Activated CD8-positive, alpha-beta memory T cell treated with anti-CD3 and anti-CD28 coated beads, Interleukin-2, amount 50 U/mL, for 24 hours (primary cell): Measurements from ENCODE around the gene KRT84.
"Not testable (repeated sequence)": the region's sequence is repeated elsewhere in the genome, so short reads cannot be mapped to it uniquely, and the experiment has no call there.

ENCODE experiments used
- DNase-seq: peaks from one replicate; pipeline ENCODE4 v3.0.0-alpha.2; 2020; ENCODE audit errors: extremely low read depth

The KRT84 gene

DNA sequence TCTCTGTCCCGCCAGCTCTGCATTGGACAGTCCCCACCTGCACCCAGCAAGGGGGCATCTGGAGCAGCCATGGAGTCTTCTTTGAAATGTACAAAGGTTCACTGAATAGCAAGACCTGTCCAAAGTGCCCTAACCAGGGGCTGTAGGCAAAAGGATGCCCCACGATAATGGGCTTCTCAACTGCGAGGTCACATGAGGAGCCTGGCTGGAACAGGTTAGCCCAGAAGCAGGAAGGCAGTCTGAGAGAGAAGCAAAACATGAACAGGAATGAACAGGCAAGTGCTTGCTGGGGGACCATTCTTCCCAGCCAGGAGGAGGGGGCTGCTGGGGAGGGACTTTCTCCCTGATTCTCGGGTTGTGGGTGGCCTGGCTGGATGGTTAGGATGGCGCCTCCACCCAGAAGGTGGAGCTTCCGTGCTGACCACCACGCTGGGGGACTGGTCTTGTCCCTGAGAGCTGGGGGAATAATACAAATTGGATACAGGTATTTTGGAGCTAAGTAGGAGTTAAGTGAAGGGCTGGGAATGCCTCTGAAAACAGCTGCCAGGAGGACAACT is 25.3 kb downstream of the KRT84 start:
- no peak for DNase-seq

DNA sequence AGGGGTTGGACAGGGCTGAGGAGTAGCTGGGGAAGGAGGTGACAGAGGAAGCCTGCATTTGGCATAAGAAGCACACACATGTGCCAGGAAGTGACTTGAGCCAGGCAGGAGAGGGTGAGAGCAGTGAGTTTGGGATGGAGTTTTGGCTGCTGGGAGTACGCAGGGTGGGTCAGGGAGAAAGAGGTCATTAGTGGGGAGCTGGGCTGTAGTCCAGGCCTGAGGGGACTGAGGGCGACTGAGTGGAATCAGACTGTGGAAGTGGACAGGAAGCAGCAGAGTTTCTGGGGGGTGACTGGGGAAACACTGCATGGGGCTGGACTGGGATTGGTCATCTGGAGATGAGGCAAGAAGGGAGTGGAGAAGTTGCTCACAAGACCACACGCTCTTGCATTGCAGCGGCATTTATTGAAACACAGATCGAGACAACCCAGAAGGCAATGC is 25.8 kb downstream of the KRT84 start:
- no peak for DNase-seq

DNA sequence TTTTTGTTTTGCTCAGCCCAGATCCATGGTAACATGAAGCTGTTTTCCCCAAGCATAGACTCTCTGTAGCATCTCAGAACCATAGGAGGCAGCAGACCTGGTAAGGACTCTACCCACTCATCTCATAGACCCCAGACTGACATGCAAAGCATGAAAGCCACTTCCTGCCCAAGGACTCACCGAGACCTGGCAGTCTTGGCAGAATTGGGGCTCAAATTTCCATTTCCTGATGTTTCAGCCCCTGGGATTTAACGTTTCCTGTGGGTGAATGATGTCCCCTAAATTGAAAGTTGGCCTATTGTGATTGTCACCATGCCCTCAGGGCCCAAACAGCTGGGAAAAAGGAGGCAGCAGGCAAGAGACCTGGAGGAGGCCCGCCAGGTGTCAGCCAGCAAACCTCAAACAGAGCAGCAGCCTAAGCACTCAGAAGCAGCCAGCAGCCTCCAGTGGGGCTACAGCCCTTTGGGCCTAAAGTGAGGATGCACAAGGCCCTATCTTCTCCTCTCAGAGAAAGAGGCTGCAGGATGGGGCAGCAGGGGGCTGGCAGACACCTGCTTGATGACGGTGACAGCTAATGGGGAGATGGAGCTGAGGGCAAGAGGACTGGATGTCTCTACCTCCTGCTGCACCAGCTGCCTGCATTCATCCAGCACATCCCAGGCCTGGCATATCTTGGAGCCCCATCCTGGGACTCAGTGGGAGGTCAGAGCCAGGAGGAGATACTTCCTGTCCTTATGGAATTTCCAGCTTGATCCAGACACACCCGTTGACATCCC is 26.7 kb downstream of the KRT84 start:
- DNase-seq, result no peak

DNA sequence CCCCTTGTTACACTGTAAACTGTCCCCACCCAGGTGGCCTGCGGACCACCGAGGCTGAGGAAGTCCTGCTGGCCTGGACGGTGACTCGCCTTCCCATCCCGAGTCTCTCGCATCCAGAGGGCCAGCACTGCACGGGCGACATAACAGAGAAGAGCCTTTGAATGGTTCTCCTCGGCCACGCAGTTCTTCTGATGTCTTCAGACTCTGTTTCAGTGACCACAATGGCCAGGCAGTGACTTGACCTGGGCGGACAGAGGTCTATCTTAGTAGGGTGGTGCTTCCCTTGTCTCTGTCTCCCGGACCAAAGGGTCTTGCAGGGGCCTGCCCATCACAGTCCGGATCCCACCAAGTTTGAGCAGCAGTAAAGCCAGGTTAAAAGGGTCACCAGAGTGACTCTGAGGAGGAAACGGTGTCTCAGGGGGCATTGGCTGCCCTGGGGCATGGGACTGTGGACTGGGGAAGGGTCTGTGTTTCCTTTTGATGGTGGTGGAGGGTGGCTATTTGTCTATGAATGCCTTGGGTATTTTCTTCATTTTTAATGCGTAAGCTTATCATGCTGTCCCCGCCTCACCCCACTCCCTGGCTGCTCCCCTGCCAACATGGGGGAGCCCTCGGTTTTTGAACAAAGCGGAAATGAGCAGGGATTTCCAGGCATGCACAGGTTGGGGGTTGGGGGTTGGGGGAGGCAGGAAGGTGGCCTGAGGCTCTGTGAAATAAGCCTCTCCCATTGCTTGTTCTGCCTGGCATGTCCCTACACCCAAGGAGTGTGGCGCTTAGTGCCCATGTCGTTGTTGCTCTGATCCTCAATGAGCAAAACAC is 28.5 kb downstream of the KRT84 start:
- no peak for DNase-seq

DNA sequence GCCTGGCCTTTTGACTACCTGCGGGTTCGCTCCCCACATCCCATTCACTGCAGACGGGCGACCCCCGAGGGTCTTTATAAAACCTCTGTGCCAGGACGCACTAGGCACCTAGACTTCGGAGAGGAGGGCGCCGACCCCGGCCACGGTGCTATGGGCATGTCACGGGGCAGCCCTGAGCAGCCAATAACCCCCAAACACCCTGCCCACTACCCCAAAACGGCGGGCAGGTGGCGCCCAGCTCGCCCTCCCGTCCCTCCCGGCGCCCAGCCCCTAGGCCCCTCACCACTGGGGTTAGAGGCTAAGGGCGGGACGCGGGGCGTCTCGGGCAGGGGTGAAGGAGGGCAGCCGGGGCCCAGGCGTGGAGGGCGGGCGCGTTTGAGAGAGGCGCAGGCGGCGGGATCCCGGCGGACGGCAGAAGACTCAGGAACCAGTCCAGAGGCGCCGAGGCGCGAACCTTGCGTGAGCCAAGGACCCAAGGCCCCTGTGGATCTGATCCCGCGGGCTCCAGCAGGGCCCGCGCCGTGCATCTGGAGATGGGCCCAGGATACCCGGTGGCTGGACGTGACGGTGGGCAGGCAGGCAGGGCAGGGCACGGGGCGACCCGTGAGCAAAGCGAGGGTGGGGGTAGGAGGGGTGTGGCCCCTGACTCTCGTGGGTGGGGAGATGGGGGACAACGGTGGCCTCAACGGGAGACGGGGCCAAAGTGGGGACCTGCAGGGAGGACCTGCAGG is 29.3 kb downstream of the KRT84 start:
- no peak for DNase-seq

DNA sequence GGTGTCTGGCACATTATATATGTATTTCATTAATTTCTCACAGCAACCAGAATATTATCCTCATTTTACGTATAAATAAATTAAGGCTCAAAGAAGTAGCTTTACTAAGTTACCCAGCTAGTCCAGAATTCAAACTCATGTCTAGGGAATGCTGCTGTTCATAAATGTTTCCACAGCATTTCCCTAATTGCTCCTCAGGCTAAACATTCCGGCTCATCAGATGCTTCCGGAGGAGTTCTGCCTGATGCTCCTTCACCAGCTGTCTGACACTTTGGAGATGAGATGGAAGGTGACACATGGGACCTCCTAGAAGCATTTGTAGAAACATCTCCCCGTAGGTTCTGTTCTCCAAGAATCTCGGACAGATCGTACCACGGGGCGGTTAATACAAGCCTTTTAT is 30.3 kb downstream of the KRT84 start:
- DNase-seq, result no peak

DNA sequence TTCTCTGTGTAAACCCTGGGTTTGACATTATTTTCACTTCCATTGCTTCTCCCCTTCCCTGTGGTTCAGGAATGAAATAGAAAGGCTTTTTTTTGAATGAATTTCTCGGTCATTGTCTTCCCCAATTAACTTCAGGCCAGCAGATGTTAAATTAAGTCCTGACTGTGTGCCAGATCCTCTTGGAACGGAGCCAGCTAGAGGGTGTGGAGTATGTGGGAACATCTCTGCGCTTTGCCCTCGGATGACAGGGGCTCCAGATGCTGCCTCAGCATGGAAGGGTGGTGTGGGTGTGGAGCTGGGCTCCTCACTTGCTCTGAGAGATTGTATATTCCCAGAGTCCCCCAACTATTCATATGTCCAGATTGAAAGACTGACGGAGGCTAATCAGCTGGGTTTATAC is 31.3 kb downstream of the KRT84 start:
- no peak for DNase-seq

DNA sequence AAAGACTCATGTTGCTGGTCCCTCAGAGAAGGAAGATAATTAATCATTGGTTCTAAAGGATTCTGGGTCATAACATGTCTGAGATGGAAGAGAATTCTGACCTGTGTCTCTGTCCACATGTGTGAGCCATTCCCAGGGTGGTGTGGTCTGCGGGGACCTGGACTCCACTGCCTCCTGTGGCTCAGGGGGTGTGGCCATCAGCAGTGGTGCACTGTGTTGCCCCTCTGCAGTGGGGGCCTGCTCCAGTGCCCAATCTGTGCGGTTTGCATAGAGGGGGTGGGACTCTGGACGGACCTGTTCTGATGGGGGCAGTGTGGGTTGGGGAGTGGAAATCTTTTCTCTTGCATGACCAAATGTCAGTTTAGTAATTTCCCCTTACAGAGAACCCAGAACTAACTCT is 31.7 kb downstream of the KRT84 start:
- no peak for DNase-seq

DNA sequence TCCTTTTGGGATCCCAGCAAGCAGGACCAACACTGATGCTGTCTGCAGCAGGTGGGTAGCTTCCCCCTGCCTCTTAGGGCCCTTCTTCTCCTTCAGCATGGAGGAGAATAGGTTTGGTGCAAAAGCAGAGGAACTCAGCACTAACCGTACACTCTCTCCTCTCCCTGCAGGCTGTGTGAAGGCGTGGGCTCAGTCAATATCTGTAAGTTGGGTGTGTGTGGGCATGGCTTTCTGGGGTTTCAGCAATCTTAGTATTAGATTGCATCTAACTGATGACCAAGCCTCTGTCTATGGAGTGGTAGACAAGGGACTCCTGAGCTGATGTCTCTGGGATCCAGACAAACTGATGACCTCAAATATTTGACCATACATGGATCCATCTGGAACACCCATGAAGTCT is 32.5 kb downstream of the KRT84 start:
- no peak for DNase-seq

DNA sequence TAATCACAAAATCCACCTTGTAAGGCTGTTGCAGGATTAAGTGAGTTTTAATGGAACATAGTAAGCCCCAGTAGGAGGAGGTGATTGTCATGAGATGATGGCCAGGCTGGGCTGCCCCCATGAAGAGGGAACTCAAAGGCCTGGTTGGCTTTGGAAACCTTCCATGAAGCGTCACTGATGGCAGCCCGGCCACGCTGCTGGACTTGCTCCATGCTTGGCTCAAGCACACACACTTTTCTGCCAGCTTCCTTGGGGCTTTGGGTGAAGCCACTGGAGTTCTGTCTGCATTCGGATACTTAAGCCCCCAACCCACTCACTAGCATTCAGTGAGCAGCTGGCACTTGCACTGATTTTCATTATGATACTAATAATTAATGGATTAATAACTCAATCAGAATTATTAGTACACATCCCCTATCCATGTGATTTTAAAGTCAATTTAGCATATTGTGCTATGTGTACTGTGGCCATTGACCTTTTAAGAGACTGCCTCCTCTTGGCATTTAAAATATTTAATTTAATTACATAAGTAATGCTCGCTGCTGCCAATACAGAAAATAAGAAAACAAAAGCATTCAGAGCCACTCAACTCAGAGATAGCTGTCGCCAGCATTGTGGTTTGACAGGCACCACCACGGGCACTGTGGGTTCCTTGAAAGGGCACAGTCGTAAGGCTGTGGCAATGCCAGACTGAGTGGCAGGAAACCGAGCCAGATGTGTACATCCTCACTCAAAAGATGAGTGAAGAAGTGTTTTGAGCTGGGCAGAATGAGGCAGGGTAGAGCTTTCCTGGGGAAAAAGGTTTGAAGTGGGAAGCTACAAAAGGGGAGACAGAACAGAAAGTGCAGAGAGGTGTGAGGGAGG is 34.0 kb downstream of the KRT84 start:
- peak; percentile 21 for DNase-seq

DNA sequence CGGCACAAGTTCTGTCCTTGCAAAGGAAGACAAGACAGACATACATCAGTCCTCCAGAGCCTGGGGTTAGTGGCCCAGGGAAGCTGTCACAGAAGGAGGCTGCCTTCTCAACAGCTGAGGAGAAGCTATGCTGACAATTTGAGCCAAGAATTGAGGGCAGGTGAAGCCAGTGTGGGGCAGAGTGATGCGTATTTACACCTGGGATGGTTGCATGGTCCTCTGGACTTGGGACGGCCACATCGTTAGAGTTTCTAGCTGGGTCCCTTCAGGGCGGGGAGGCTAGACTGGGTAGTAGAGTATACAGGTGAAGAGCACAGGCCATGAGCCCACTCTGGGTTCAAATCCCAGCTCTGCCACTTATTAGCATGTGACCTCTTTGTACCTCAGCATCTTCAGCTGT is 34.7 kb downstream of the KRT84 start:
- DNase-seq, result no peak

DNA sequence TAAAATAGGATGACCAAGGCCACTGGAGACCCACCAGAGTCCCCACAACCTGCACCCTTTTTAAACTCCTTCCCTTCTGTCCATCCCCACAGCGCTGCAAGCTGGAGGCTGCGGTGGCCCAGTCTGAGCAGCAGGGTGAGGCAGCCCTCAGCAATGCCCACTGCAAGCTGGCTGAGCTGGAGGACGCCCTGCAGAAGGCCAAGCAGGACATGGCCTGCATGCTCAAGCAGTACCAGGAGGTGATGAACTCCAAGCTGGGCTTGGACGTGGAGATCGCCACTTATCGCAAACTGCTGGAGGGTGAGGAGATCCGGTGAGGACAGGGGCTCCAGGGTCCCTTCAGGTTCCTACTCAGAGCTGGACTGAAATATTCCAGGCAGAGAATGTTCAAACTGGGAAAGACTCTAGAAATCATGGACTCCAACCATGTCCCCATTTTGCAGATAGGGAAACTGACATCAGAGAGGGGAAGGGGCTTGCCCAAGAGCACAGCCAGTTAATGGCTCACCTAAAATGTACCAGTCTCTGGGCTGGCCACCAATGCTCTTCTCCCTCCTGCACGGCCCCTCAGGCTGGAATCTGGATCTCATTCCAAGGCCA is 35.3 kb downstream of the KRT84 start:
- DNase-seq, result no peak

DNA sequence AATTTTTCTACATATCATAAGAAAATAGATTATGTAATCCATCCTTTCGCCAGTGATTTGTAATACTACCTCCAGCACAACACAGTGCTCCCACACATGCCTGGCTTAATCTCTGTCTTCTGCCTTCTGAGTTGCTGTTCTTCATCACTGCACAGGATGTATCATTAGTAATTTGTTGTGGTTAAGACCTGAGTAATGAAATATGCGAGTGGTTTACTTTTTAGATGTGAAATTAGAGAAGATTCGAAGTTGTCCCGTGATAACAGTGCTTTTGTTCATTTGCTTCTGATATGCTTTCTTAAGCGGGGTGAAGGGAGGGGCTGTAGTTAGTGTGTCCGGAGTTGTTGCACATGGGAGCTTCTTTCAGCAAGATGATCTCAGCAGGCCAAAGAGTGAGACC is 36.3 kb downstream of the KRT84 start:
- DNase-seq, result no peak

DNA sequence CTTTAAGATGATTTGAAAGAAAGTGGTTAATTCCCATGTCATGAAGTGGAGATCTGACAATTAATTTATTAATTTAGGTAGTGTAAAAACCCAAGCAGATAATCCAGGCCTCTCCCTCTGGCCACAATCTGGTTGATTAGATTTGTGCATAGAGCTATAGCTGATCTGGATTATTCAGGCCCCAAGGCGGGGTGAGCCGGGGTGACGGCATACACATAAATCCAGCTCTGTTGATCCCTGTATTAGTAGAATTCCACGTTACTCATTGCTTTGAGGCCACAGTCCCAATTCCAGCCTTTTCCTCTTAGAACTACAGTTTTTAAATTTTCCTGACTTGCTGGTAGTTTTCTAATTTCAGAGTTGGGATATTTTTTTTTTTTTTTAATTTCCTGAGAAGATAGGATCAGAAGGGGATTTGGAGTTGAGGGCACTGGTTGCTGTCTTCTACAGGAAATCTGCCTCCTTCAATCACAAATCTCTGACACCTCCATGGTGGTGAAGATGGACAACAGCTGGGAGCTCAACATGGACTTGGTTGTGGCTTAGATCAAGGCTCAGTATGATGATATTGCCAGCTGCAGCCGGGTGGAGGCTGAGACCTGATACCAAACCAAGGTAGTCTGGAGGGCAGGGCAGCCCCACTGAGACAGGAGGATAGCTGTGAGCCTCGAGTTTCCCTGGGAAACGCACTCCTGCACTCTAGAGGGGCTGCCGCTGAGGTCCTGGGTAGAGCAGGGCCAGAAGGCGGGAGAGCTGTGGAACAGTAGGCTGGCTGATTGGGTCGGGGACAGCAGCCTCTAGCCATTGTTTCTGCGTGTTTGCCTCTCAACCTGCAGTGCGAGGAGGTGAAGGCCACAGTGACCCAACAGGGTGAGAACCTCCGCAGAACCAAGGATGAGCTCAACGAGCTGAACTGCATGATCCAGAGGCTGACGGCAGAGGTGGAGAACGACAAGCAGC is 37.6 kb downstream of the KRT84 start:
- no peak for DNase-seq

DNA sequence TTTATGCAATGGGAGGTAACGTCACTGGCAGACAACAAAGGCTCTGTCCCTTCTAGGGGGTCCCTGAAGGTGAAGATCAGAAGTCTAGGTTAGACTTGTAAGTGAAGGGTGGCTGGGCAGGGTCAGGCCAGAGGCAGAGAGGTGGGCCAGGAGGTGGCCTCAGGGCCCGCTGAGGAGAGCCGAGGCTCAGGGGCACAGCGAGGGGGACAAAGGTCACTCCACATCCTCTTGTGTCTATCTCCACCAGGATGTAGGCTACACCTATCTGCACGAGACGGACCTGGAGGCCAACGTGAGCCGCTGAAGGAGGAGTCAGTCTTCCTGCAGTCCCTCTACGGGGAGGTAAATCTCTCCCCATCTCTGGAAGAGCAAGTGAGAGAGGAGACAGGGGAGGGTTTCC is 38.4 kb downstream of the KRT84 start:
- no peak for DNase-seq

DNA sequence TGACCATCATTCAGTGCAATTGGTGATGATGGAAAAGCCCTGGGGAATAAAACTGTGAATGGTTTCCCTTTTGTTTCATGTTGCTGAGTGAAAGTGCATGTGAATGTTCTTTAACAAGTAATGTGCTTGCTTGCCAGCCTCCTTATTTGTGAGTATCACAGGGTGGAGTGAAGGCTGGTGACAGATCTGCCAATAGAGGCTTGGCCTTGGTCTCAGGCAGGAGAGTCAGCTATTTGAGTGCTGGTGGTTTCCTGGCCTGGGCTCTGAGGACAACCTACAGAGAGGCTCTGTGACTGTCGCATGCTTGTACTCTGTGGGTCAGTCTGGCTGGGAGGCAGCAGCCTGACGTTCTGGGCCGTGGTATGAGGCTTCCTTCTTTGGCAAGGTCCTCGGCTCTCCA is 38.9 kb downstream of the KRT84 start:
- DNase-seq, result no peak

DNA sequence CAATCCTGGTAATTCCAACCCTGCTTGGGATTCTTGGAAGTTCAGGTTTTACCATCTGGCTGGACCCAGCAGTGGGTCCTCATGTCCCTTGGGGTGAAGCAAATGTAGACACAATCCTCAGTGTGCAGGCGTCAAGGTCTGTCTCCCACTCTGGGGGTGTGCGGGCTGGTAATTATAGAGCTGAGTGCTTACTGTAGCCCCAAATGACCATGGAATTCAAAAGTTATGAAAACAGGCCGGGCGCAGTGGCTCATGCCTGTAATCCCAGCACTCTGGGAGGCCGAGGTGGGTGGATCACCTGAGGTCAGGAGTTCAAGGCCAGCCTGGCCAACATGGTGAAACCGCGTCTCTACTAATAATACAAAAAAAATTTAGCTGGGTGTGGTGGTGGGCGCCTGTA is 40.4 kb downstream of the KRT84 start:
- DNase-seq, result not testable (repeated sequence)

DNA sequence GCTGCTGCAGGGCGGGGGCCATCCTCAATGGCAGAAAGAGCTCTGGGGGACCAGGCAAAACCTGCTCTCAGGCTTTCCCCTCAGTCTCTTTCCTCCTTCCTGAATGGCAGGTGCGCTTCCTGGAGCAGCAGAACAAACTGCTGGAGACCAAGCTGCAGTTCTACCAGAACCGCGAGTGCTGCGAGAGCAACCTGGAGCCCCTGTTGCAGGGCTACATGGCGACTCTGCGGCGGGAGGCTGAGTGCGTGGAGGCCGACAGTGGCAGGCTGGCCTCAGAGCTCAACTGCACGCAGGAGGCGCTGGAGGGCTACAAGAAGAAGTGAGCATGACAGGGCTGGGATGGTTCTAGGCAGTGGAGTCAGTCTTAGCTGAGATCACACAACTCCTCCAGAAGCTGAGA is 41.3 kb downstream of the KRT84 start:
- no peak for DNase-seq

DNA sequence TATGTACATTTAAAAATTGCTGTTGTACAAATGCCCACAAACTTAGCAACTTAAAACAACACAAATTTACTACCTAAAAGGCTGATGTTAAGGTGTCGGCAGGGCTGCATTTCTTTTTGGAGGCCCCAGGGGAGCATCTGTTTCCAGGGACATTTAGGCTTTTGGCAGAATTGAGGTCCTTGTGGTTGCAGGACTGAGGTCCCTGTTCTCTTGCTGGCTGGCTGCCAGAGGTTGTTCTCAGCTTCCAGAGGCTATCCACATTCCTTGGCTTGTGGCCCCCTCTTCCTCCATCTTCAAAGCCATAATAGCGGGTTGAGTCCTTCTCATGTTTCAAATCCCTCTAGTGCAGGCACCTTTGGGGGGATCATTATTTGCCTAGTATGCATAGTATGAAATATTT is 41.9 kb downstream of the KRT84 start:
- no peak for DNase-seq
